ENCODE data around the gene COL8A1.

- TF ChIP-seq EZH2 (IDR thresholded peaks at IDR 0.05; ENCODE audit: borderline replicate concordance, low read depth, low read length) (no peak), ZZZ3 (IDR thresholded peaks at IDR 0.05) (no peak), ZNF263 (CRISPR knock-in tag; IDR thresholded peaks at IDR 0.05; ENCODE audit: borderline replicate concordance) (no peak), ATF3 (IDR thresholded peaks at IDR 0.05) (no peak), ATF3 (CRISPR knock-in tag; conservative IDR thresholded peaks at IDR 0.05) (no peak), POLR2AphosphoS2 (IDR thresholded peaks at IDR 0.05; ENCODE audit: low read length) (no peak), ZBTB33 (CRISPR knock-in tag; IDR thresholded peaks at IDR 0.05) (no peak), KDM1A (IDR thresholded peaks at IDR 0.05) (no peak)
Observed at GRCh38 chr3:99641480-99641879, 3.1 kb downstream of the COL8A1 start.
